H1 (cell line): Measurements from ENCODE around the gene GSTO2. TPM values are rescaled to one million over a fixed set of nuclear protein-coding genes. Genes with fewer than 3 reads are reported as not detected.

Experiments used
- CTCF ChIA-PET: fragments of 300-600 bp; sonication (Branson Sonifier 250); formaldehyde crosslinking; loops from one replicate; lab custom pipeline; 2021; ENCODE audit not compliant: partially characterized antibody; lab: Charles Lee
- POLR2A ChIA-PET: fragments of 300-600 bp; sonication (Branson Sonifier 250); formaldehyde crosslinking; loops from one replicate; lab custom pipeline; 2021; ENCODE audit warnings: inconsistent platforms; ENCODE audit not compliant: partially characterized antibody; lab: Charles Lee
- DNase-seq, 2 experiments: peaks; one replicate each; pipeline versions ENCODE4 v3.0.0 to v3.0.0-alpha.2; 2010 to 2022; ENCODE audit warnings: low spot score in 2 of 2, low read depth in 1 of 2, mixed read lengths in 1 of 2
- FAIRE-seq: peaks from 2 replicates; lab custom pipeline; 2011; peaks lifted over from hg19 to GRCh38; lab: Jason Lieb, UNC
- H2AFZ ChIP-seq: 2 replicates; pipeline ENCODE4 v1.8.1; 2012; ENCODE audit warnings: low read length, inconsistent platforms
- H2AK5ac ChIP-seq: 2 replicates; pipeline ENCODE4 v1.6.1; 2013; ENCODE audit warnings: low read depth, low read length
- H2BK120ac ChIP-seq: replicated peaks from 2 replicates; pipeline ENCODE3; 2013; ENCODE audit warnings: low read depth, low read length, inconsistent platforms
- H2BK12ac ChIP-seq: 2 replicates; pipeline ENCODE4 v1.6.1; 2013; ENCODE audit warnings: low read depth, low read length
- H2BK15ac ChIP-seq: 2 replicates; pipeline ENCODE4 v1.6.1; 2013; ENCODE audit warnings: low read length
- H2BK20ac ChIP-seq: 2 replicates; pipeline ENCODE4 v1.6.1; 2013; ENCODE audit warnings: low read length
- H2BK5ac ChIP-seq: 2 replicates; pipeline ENCODE4 v1.6.1; 2013; ENCODE audit warnings: low read depth, low read length
- H3K14ac ChIP-seq: 2 replicates; pipeline ENCODE4 v1.6.1; 2013; ENCODE audit warnings: inconsistent platforms; ENCODE audit not compliant: insufficient read length
- H3K18ac ChIP-seq: 2 replicates; pipeline ENCODE4 v1.6.1; 2013; ENCODE audit warnings: low read length; ENCODE audit errors: extremely low read depth
- H3K23ac ChIP-seq: 2 replicates; pipeline ENCODE4 v1.6.1; 2013; ENCODE audit warnings: inconsistent platforms; ENCODE audit not compliant: insufficient read length
- H3K23me2 ChIP-seq: 2 replicates; pipeline ENCODE4 v1.6.1; 2013; ENCODE audit warnings: low read depth, low read length
- H3K27ac ChIP-seq: 2 replicates; pipeline ENCODE4 v1.6.1; 2011; ENCODE audit warnings: low read depth, low read length, inconsistent platforms
- H3K27me3 ChIP-seq, 4 experiments: replicated peaks in 1 of 4; 1 replicate in 1 of 4; 2 replicates in 3 of 4; pipeline versions ENCODE4 v1.6.1 to v1.8.1; 2011 to 2013; ENCODE audit warnings: low read length in 3 of 4, mild to moderate bottlenecking in 3 of 4, inconsistent platforms in 2 of 4, mixed read lengths in 2 of 4, moderate library complexity in 1 of 4; ENCODE audit not compliant: control insufficient read depth in 3 of 4, insufficient read depth in 3 of 4; ENCODE audit errors: extremely low read depth in 1 of 4
- H3K36me3 ChIP-seq, 4 experiments: 2 replicates each; pipeline versions ENCODE4 v1.6.1 to v1.8.1; 2011 to 2013; ENCODE audit warnings: mild to moderate bottlenecking in 4 of 4, low read length in 3 of 4, moderate library complexity in 2 of 4, control low read depth in 1 of 4, inconsistent platforms in 1 of 4; ENCODE audit not compliant: insufficient read depth in 4 of 4, control insufficient read depth in 2 of 4
- H3K4ac ChIP-seq: replicated peaks from 2 replicates; pipeline ENCODE3; 2013; ENCODE audit warnings: low read length, low read depth, mixed read lengths, inconsistent platforms; ENCODE audit not compliant: insufficient read length
- H3K4me1 ChIP-seq, 4 experiments: replicated peaks in 1 of 4; 1 replicate in 1 of 4; 2 replicates in 3 of 4; pipeline versions ENCODE4 v1.6.1 to v1.8.1; 2011 to 2013; ENCODE audit warnings: low read length in 3 of 4, inconsistent platforms in 2 of 4, mixed read lengths in 1 of 4; ENCODE audit not compliant: insufficient read depth in 4 of 4, control insufficient read depth in 3 of 4
- H3K4me2 ChIP-seq, 2 experiments: 2 replicates each; pipeline versions ENCODE4 v1.6.1 to v1.8.1; 2011 to 2013; ENCODE audit warnings: low read depth in 2 of 2, low read length in 2 of 2, control low read depth in 1 of 2, inconsistent platforms in 1 of 2, mild to moderate bottlenecking in 1 of 2; ENCODE audit not compliant: insufficient read depth in 1 of 2
- H3K4me3 ChIP-seq, 4 experiments: fragments of 200-600, 300-600 bp in 1 of 4; sonication (generic), shearing (Covaris generic), sonication (Bioruptor Twin) in 1 of 4; 2 replicates each; pipeline versions ENCODE4 v1.5.1 to v1.8.1; 2011 to 2016; ENCODE audit warnings: low read length in 4 of 4, low read depth in 3 of 4, control low read depth in 2 of 4, inconsistent platforms in 2 of 4, mild to moderate bottlenecking in 2 of 4, mixed read lengths in 1 of 4, moderate library complexity in 1 of 4; ENCODE audit not compliant: insufficient read depth in 2 of 4; ENCODE audit errors: extremely low read depth in 1 of 4
- H3K56ac ChIP-seq: replicated peaks from 2 replicates; pipeline ENCODE3; 2013; ENCODE audit warnings: low read depth, mild to moderate bottlenecking, mixed read lengths, low read length, inconsistent platforms; ENCODE audit not compliant: insufficient read length
- H3K79me1 ChIP-seq: 2 replicates; pipeline ENCODE4 v1.6.1; 2013; ENCODE audit warnings: low read depth, low read length, control low read depth
- H3K79me2 ChIP-seq, 2 experiments: 2 replicates each; pipeline versions ENCODE4 v1.6.1 to v1.8.1; 2012 to 2013; ENCODE audit warnings: low read length in 2 of 2, mild to moderate bottlenecking in 2 of 2, inconsistent platforms in 1 of 2; ENCODE audit not compliant: insufficient read depth in 2 of 2, control insufficient read depth in 1 of 2
- H3K9ac ChIP-seq, 4 experiments: replicated peaks in 1 of 4; 1 replicate in 1 of 4; 2 replicates in 3 of 4; pipeline versions ENCODE4 v1.6.1 to v1.8.1; 2011 to 2013; ENCODE audit warnings: low read depth in 3 of 4, low read length in 3 of 4, control low read depth in 2 of 4, mild to moderate bottlenecking in 2 of 4, moderate library complexity in 2 of 4, inconsistent platforms in 1 of 4; ENCODE audit errors: extremely low read depth in 1 of 4
- H3K9me3 ChIP-seq, 2 experiments: 2 replicates each; pipeline versions ENCODE4 v1.6.1 to v1.8.1; 2012 to 2013; ENCODE audit warnings: mild to moderate bottlenecking in 2 of 2, moderate library complexity in 2 of 2, control low read depth in 1 of 2, inconsistent platforms in 1 of 2, low read depth in 1 of 2, low read length in 1 of 2, mixed read lengths in 1 of 2; ENCODE audit not compliant: insufficient read depth in 2 of 2
- H4K20me1 ChIP-seq, 2 experiments: replicated peaks in 1 of 2; 2 replicates each; pipeline versions ENCODE3 to v1.8.1; 2011 to 2013; ENCODE audit warnings: inconsistent platforms in 2 of 2, low read length in 2 of 2, mild to moderate bottlenecking in 1 of 2; ENCODE audit not compliant: insufficient read depth in 2 of 2, control insufficient read depth in 1 of 2
- H4K5ac ChIP-seq: 2 replicates; pipeline ENCODE4 v1.6.1; 2013; ENCODE audit warnings: low read length, low read depth, mixed read lengths, inconsistent platforms; ENCODE audit not compliant: insufficient read length
- H4K8ac ChIP-seq: 2 replicates; pipeline ENCODE4 v1.8.0; 2013; ENCODE audit warnings: mild to moderate bottlenecking, moderate library complexity, low read length, inconsistent platforms; ENCODE audit not compliant: insufficient read depth; ENCODE audit errors: extremely low read depth
- H4K91ac ChIP-seq: replicated peaks from 2 replicates; pipeline ENCODE3; 2013; ENCODE audit warnings: low read length, mixed read lengths, inconsistent platforms; ENCODE audit not compliant: insufficient read length
- BRCA1 ChIP-seq: IDR thresholded peaks from 2 replicates; pipeline ENCODE4 v1.6.1; 2012; ENCODE audit warnings: low read depth, low read length, improper control_type of control experiment
- CHD1 ChIP-seq: IDR thresholded peaks from 2 replicates; pipeline ENCODE4 v1.6.1; 2012; ENCODE audit warnings: low read depth, low read length, improper control_type of control experiment
- CREB1 ChIP-seq: IDR thresholded peaks from 2 replicates; pipeline ENCODE4 v1.6.1; 2012; ENCODE audit warnings: inconsistent platforms
- EGR1 ChIP-seq: IDR thresholded peaks from 2 replicates; pipeline ENCODE4 v1.6.1; 2011; ENCODE audit warnings: low read depth, low read length, borderline replicate concordance
- PHF8 ChIP-seq: fragments of 200-600 bp; sonication (generic); conservative IDR thresholded peaks from 2 replicates; pipeline ENCODE4 v1.7.1; 2012; ENCODE audit warnings: low read depth, mild to moderate bottlenecking, inconsistent platforms, low read length, moderate library complexity
- TCF12 ChIP-seq: IDR thresholded peaks from 2 replicates; pipeline ENCODE4 v1.6.1; 2011; ENCODE audit warnings: low read depth, mild to moderate bottlenecking, low read length
- WGBS, 2 experiments: shearing (Covaris generic) in 1 of 2; methylation state at CpG; one replicate each; pipeline versions ENCODE4 v1.1.6 to v1.1.7; 2013 to 2015; ENCODE audit warnings: low lambda C conversion rate in 2 of 2, mixed read lengths in 2 of 2, inconsistent platforms in 1 of 2, low coverage in 1 of 2, missing lambda C conversion rate in 1 of 2; ENCODE audit not compliant: insufficient replicate concordance in 2 of 2, insufficient coverage in 1 of 2, insufficient read length in 1 of 2; ENCODE audit errors: extremely low coverage in 1 of 2, missing lambda C conversion rate in 1 of 2; 5-methylcytosine and 5-hydroxymethylcytosine counted together
- polyA plus RNA-seq, 7 experiments: library from polyadenylated mRNA; depleted of rRNA in 3 of 7; stranded (reverse) in 5 of 7; unstranded in 2 of 7; fragments of >200 nt in 5 of 7; fragments of 200-250 nt in 2 of 7; gene quantifications; 1 replicate in 5 of 7; 2 replicates in 1 of 7; 4 replicates in 1 of 7; pipeline versions ENCODE4 v1.2.1 to v1.2.3, GENCODE V29; 2011 to 2013; ENCODE audit warnings: missing spikeins in 2 of 7, mixed read lengths in 2 of 7
- total RNA-seq: library from RNA; stranded (reverse); fragmentation: NEBNext Ultra II Directional; extraction: Animal tissue kit (Norgen Biotek cat#: 25700); gene quantifications from 2 replicates; pipeline ENCODE4 v1.2.1, GENCODE V29; 2021

The GSTO2 gene
- total and polyA plus RNA-seq, 2 of the 8 experiments (the other 6 are each of a cell fraction or from before 2014, with no cell fraction given), result 13.1 to 41.7 TPM

- no peak overlapping the region for H4K5ac ChIP-seq
- H2BK120ac ChIP-seq, result no peak overlapping the region
- no peak for FAIRE-seq
- no peaks in the 10 kb centered on the region for H3K79me2 ChIP-seq
- H3K18ac ChIP-seq, result no peak overlapping the region
- peaks cover 5 to 22% (median 18%) of the 10 kb centered on the region in 4 experiments for H3K4me1 ChIP-seq
- no peak overlapping the region for H4K8ac ChIP-seq
- H2BK20ac ChIP-seq, result no peak overlapping the region
- H3K27me3 ChIP-seq, result peaks cover 0 to 9% (median 5%) of the 10 kb centered on the region in 4 experiments; a peak in 5 of 7 replicates
- 84% methylated on average over 6 of the region's 6 CpGs; no CpG with 5 or more reads in 1 of the 2 experiments for WGBS, 2 experiments
- ChIA-PET POLR2A (interaction anchor here (1.3 kb wide), 1 partner anchor 8 kb away, joined by 4 read pairs; no protein-coding TSS in a partner anchor), CTCF (no interaction called here)
- no peak overlapping the region for H3K27ac ChIP-seq
- 0 out of 4 replicates have a peak, but pooled peaks cover 0 to 5% of the 10 kb centered on the region in 2 experiments for H3K9me3 ChIP-seq
- no peaks in the 10 kb centered on the region for H3K36me3 ChIP-seq
- H4K91ac ChIP-seq, result no peak overlapping the region
- H3K4me2 ChIP-seq, result no peak overlapping the region
- peaks cover 9% of the 10 kb centered on the region for H3K23me2 ChIP-seq
- peaks cover 0 to 2% of the 10 kb centered on the region in 2 experiments for H4K20me1 ChIP-seq
- H3K56ac ChIP-seq, result no peak overlapping the region
- H3K9ac ChIP-seq, result no peak overlapping the region
- no peak overlapping the region for H2BK12ac ChIP-seq
- no peak overlapping the region for H2BK15ac ChIP-seq
- H2AK5ac ChIP-seq, result no peak overlapping the region
- DNase-seq, result no peak
- H3K4me3 ChIP-seq, result no peak overlapping the region
- no peak overlapping the region for H3K14ac ChIP-seq
- H3K23ac ChIP-seq, result no peak overlapping the region
- no peaks in the 10 kb centered on the region for H3K79me1 ChIP-seq
- H2AFZ ChIP-seq, result no peak overlapping the region
- TF ChIP-seq CREB1 (no peak), EGR1 (no peak), CHD1 (no peak), BRCA1 (no peak), PHF8 (no peak), TCF12 (no peak)
- no peak overlapping the region for H2BK5ac ChIP-seq
- H3K4ac ChIP-seq, result no peak overlapping the region
These were observed 17.5 kb upstream of the GSTO2 start for GRCh38 chr10:104251443-104251842.
